Prostate gland (tissue), 2 donors: ENCODE data around the gene SNX25. TPM values are rescaled to one million over a fixed set of nuclear protein-coding genes. Genes with fewer than 3 reads are reported as not detected.
"Not testable (repeated sequence)": the region's sequence is repeated elsewhere in the genome, so short reads cannot be mapped to it uniquely, and the experiment has no call there.

ENCODE experiments used
- DNase-seq: peaks from one replicate; pipeline ENCODE4 v3.0.0-alpha.2; 2019; ENCODE audit warnings: low spot score
- H3K27ac ChIP-seq, 2 donors: fragments of 200-600 bp; sonication (generic); 2 replicates each; pipeline ENCODE4 v1.5.1; 2017 to 2019
- H3K27me3 ChIP-seq: fragments of 200-600 bp; sonication (generic); replicated peaks from 2 replicates; pipeline ENCODE4 v1.5.1; 2019; ENCODE audit not compliant: insufficient read depth
- H3K36me3 ChIP-seq, 2 donors: fragments of 200-600 bp; sonication (generic); 1 replicate in 1 of 2; 2 replicates in 1 of 2; pipeline versions ENCODE4 v1.5.1 to v1.8.1; 2017 to 2019
- H3K4me1 ChIP-seq: fragments of 200-600 bp; sonication (generic); replicated peaks from 2 replicates; pipeline ENCODE4 v1.5.1; 2019
- H3K4me3 ChIP-seq, 2 donors: fragments of 200-600 bp; sonication (generic); 2 replicates each; pipeline ENCODE4 v1.5.1; 2017 to 2019
- H3K9me3 ChIP-seq: fragments of 200-600 bp; sonication (generic); 2 replicates; pipeline ENCODE4 v1.5.1; 2017
- CTCF ChIP-seq, 4 experiments: fragments of 200-600 bp in 2 of 4; fragments of 450-650 bp in 2 of 4; sonication (generic) in 2 of 4; IDR thresholded peaks; 1 replicate in 3 of 4; 2 replicates in 1 of 4; pipeline ENCODE4 v1.5.1; 2016 to 2019; ENCODE audit warnings: antibody characterized with exemption in 4 of 4, mild to moderate bottlenecking in 2 of 4, moderate library complexity in 2 of 4
- POLR2A ChIP-seq: fragments of 450-650 bp; IDR thresholded peaks from one replicate; pipeline ENCODE4 v1.6.1; 2016; ENCODE audit warnings: antibody characterized with exemption, mild to moderate bottlenecking
- POLR2AphosphoS5 ChIP-seq: sonication (generic); formaldehyde crosslinking; IDR thresholded peaks from one replicate; pipeline ENCODE4 v1.6.1; 2017; ENCODE audit warnings: antibody characterized with exemption
- WGBS: methylation state at CpG from one replicate; pipeline ENCODE4 v1.1.5; 2018; 5-methylcytosine and 5-hydroxymethylcytosine counted together
- intact Hi-C: fragments of 100-400 bp; cut with DNase I; formaldehyde crosslinking; loops from one replicate; pipeline ENCODE4 v1.14.2; 2022
- total RNA-seq, 2 donors: library from RNA; depleted of rRNA; stranded (reverse); fragments of >200 nt; gene quantifications; one replicate each; pipeline ENCODE4 v1.1.0, GENCODE V29; 2016

SNX25 gene
- total RNA-seq, 2 donors from 2014 or later = 26.4 to 49.5 TPM

DNA sequence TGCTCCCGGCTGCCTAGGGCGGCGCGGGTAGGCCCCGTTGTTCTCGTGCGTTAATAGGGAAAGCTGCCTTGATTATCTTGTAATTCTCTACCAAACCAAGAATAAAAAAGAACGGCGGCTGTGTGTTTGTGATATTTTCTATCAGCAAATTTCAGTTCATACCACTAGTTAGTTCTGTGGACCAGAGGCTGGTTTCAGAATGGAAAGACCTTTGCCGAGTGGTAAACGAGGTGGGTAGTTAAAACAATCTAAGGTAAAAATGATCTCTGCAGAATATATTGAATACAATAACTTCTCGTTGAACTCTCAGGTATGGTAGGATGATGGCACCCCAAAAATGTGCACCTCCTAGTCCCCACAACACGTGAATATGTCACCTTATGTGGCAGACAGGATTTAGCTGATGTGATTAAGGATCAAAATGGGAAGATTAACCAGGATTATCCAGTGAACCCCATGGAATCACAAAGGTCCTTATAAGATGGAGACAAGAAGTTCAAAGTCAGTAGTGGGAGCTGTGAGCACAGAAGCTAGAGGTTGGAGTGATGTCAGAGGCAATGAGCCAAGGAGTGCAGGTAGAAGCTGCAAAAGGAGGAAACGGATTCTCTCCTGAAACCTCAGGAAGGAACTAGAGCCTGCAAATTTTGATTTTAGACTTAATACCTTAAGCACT lies 5.0 kb upstream of the SNX25 start:
- WGBS = 3% methylated on average over 14 of the region's 14 CpGs
- TF ChIP-seq POLR2AphosphoS5 = no peak
- no peak for TF ChIP-seq POLR2A
- no peak for TF ChIP-seq CTCF (IDR thresholded peaks at IDR 0.05)

DNA sequence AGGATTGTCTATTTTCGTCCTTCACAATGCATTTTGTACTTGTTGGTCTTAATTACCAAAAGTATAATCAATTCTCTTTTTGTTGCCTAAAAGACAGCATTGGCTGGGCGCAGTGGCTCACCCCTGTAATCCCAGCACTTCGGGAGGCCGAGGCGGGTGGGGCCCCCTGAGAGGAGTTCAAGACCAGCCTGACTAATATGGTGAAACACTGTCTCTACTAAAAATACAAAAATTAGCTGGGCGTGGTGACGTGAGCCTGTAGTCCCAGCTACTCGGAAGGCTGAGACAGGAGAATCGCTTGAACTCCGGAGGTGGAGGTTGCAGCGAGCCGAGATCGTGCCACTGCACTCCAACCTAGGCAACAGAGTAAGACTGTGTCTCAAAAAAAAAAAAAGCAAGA lies 4.3 kb upstream of the SNX25 start:
- H3K9me3 ChIP-seq, DNase-seq, H3K27ac ChIP-seq, H3K36me3 ChIP-seq, H3K4me1 ChIP-seq, H3K27me3 ChIP-seq, H3K4me3 ChIP-seq: not testable (repeated sequence)
- 96% methylated on average over 13 of the region's 13 CpGs for WGBS
- intact Hi-C loops = loop anchor here (5.0 to 10.0 kb wide), 2 partner anchors 387 to 830 kb away; no protein-coding TSS in a partner anchor

More for the DNA sequence above, 5.0 kb upstream of the SNX25 start:
- intact Hi-C loops = loop anchor here (10.0 kb wide), 1 partner anchor 830 kb away; no protein-coding TSS in a partner anchor
- DNase-seq = peak; percentile 33
- Histone ChIP-seq H3K4me3 (peak overlapping the region; percentile 60 to 93), H3K4me1 (peaks cover 3% of the 10 kb centered on the region), H3K36me3 (no peaks in the 10 kb centered on the region), H3K27me3 (no peaks in the 10 kb centered on the region), H3K27ac (peak overlapping the region; percentile 94 to 98), H3K9me3 (no peaks in the 10 kb centered on the region)

GRCh38 chr4:185205697-185206342 lies 3.6 kb upstream of the SNX25 start:
- intact Hi-C loops = loop anchor here (5.0 to 10.0 kb wide), 2 partner anchors 386 to 829 kb away; no protein-coding TSS in a partner anchor
- H3K27me3 ChIP-seq = no peaks in the 10 kb centered on the region
- peaks cover 3% of the 10 kb centered on the region for H3K4me1 ChIP-seq
- WGBS = 93% methylated on average over 8 of the region's 8 CpGs
- TF ChIP-seq CTCF (IDR thresholded peaks at IDR 0.05) = no peak
- TF ChIP-seq POLR2A = no peak
- no peak for TF ChIP-seq POLR2AphosphoS5
- H3K36me3 ChIP-seq = no peaks in the 10 kb centered on the region
- H3K4me3 ChIP-seq = no peak overlapping the region
- DNase-seq = no peak
- H3K27ac ChIP-seq = no peak overlapping the region
- no peaks in the 10 kb centered on the region for H3K9me3 ChIP-seq

DNA sequence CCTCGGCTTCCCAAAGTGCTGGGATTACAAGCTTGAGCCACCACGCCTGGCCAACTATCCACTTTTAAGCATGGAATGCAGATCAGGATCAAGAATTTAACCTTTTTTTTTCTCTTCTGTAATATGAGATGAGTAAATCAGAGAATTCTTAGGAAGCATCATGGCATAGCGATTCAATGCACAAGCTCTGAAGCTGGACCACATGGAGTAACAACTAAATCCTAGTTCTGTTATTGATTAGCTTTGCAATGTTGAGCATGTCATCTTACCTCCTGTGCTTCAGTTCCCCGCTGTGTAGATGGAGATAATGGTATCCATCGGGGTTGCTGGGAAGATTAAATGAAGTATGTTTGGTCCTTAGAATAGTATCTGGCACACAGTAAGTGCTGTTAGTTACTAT lies 1.9 kb upstream of the SNX25 start:
- DNase-seq = no peak
- no peaks in the 10 kb centered on the region for H3K9me3 ChIP-seq
- H3K27me3 ChIP-seq = no peaks in the 10 kb centered on the region
- H3K36me3 ChIP-seq = no peaks in the 10 kb centered on the region
- H3K4me1 ChIP-seq = peaks cover 7% of the 10 kb centered on the region
- intact Hi-C loops = loop anchor here (5.0 to 10.0 kb wide), 2 partner anchors 385 to 827 kb away; no protein-coding TSS in a partner anchor
- 94% methylated on average over 5 of the region's 5 CpGs for WGBS
- H3K27ac ChIP-seq = no peak overlapping the region
- H3K4me3 ChIP-seq = no peak overlapping the region
- TF ChIP-seq CTCF (IDR thresholded peaks at IDR 0.05) = no peak
- no peak for TF ChIP-seq POLR2AphosphoS5
- no peak for TF ChIP-seq POLR2A

DNA sequence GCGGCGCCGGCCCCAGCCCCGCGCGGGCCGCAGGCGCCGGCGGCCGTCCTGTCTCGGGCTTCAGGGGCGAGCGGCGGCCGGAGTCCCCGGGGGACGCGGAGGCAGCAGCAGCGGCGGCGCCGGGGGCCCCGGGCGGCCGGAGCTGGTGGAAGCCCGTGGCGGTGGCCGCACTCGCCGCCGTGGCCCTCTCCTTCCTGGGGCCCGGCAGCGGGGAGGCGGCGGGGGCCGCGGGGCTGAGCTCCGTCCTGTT lies 379 bp downstream of the SNX25 start:
- H3K27me3 ChIP-seq, DNase-seq, H3K36me3 ChIP-seq, H3K4me1 ChIP-seq, H3K9me3 ChIP-seq: not testable (repeated sequence)
- intact Hi-C loops = loop anchor here (5.0 to 10.0 kb wide), 4 partner anchors 188 to 825 kb away; partner anchors contain the start of genes ANKRD37 and LRP2BP
- Histone ChIP-seq H3K27ac (peak overlapping the region; percentile 85 to 95), H3K4me3 (peak overlapping the region; percentile 82)
- WGBS = 0% methylated on average over 22 of the region's 39 CpGs
